Measurements from ENCODE around the gene ADGRG3. TPM values are rescaled to one million over a fixed set of nuclear protein-coding genes. Genes with fewer than 3 reads are reported as not detected.

ADGRG3 gene
- total and polyA plus RNA-seq, 4 donors, result 0.08 to 3.9 (median 0.54) TPM

DNA sequence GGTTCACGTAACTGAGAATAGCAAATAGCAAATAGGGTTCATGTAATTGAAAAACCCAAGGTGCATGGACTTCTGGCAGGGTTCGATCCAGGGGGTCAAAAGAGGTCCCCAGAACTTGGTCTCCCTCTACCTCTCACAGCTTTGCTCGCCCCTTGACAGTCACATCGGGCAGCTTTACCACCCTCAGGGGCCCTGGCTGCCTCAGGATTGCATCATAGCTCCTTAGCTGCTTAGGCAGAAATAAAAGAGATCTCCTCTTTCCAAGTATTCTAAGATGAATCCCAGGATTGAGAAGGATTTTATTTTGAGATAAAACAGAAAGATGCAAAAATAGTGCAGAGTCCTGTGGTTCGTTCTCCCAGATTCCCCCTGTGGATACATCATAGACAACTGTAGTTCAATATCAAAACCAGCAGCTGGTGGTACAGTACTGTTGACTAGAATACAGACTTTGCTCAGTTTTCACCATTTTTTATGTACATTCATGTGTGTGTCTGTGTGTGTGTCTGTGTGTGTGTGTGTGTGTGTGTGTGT is 12.8 kb downstream of the ADGRG3 start:
- DNase-seq, result no peak
- Histone ChIP-seq H3K4me3 (ENCODE audit: low read length in 2 of 2) (no peak overlapping the region), H3K27ac (ENCODE audit: low read depth in 1 of 2, low read length in 2 of 2) (no peak overlapping the region), H3K27me3 (ENCODE audit: control insufficient read depth in 1 of 2, insufficient read depth in 2 of 2, low read length in 1 of 2) (no peaks in the 10 kb centered on the region), H3K9me3 (ENCODE audit: control insufficient read depth, low read length) (no peaks in the 10 kb centered on the region), H3K36me3 (ENCODE audit: control insufficient read depth in 1 of 2, insufficient read depth in 2 of 2, low read length in 1 of 2) (no peaks in the 10 kb centered on the region), H3K4me1 (ENCODE audit: control insufficient read depth in 1 of 2, insufficient read depth in 2 of 2, low read length in 2 of 2) (no peaks in the 10 kb centered on the region)
- intact Hi-C loops (cut with DNase I), result no loop called here
- ATAC-seq (ENCODE audit: low FRiP score), result no peak
- 80 to 81% methylated on average over 5 of the region's 5 CpGs for WGBS, 2 donors

DNA sequence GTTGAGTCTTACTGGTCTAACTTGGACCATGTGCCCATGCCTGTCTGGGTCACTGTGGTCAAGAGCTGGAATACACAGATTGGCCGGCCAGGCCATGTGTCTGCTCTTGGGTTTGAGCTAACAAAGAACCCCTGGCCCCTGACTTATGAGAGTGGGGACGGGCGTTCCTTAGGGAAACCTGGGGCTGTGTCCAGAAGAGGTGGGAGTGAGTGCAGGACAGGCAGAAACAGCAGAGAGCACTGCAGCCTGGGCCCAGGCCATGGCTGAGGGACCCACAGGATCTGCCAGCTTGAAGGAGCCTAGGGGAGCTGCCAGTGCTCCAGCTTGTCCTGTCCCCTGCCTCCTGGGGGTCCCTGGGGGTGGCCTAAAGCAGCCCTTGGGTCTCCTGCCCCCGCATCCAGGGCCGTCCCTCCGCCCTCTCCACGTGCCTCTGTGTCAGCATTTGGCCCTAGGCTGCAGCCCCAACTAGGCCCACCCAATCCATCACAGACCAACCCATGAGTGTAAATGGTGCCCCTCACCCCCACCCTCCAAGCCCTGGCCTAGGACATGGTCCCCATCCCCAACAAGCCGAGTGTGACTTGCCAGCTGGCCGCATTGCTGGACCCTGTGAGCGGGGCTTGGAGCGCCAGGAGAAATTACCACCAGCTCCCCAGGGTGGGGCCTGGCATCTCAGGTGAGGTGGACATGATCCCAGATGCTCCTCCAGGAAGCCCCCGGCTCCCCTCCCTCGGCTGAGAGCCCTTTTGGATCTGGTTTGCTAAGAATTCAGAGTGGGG is 14.0 kb downstream of the ADGRG3 start:
- WGBS, 2 donors, result 94% methylated on average over 13 of the region's 13 CpGs

DNA sequence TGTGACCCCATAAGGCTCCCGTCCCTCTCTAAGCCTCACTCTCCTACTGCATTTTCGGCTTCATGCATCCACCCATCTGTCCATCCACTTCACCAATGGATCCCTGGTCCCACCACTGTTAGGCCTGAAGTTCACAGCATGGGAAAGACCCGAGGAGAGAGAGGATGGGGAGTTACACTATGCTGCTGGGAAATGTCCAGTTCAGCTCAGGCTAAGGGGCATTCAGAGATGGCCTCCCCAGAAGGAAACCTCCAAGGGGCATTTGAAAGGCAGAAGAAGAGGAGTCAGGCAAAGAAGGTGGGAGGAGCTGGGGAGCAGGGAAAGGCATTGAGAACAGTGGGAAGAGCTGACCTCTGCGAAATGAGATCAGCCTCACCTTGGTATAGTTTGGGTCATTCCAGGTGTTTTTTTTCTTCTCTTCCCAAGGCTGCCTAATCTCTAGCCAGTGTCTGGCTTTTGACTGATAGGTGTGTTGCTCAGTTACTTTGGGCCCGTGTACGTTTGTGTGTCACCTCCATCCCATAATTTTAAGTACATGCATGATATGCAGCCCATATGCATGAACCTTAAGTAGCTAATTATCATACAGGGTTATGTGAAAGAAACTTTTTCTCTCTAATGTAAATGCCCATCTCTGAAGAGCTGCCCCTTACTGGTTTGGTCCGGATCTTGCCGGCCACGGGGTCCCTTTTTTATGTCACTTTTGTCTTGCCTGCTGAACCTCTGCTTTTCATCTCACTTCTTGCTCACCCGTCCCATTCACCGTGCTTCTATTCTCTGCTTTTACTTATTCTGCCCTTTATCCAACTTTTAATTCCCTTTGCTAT is 14.9 kb downstream of the ADGRG3 start:
- Histone ChIP-seq H3K4me1 (ENCODE audit: control insufficient read depth in 1 of 2, insufficient read depth in 2 of 2, low read length in 2 of 2) (no peaks in the 10 kb centered on the region), H3K4me3 (ENCODE audit: low read length in 2 of 2) (no peak overlapping the region), H3K36me3 (ENCODE audit: control insufficient read depth in 1 of 2, insufficient read depth in 2 of 2, low read length in 1 of 2) (no peaks in the 10 kb centered on the region), H3K27me3 (ENCODE audit: control insufficient read depth in 1 of 2, insufficient read depth in 2 of 2, low read length in 1 of 2) (no peaks in the 10 kb centered on the region), H3K9me3 (ENCODE audit: control insufficient read depth, low read length) (no peaks in the 10 kb centered on the region), H3K27ac (ENCODE audit: low read depth in 1 of 2, low read length in 2 of 2) (no peak overlapping the region)
- intact Hi-C loops (cut with DNase I), result no loop called here
- 86 to 89% methylated on average over 10 to 11 of the region's 11 CpGs for WGBS, 2 donors
- DNase-seq (no peak), ATAC-seq (ENCODE audit: low FRiP score) (no peak)

More for the DNA sequence above, 14.0 kb downstream of the ADGRG3 start:
- DNase-seq (peak in 1 of 2 donors; percentile 68), ATAC-seq (ENCODE audit: low FRiP score) (no peak)
- Histone ChIP-seq H3K9me3 (ENCODE audit: control insufficient read depth, low read length) (no peaks in the 10 kb centered on the region), H3K27me3 (ENCODE audit: control insufficient read depth in 1 of 2, insufficient read depth in 2 of 2, low read length in 1 of 2) (no peaks in the 10 kb centered on the region), H3K4me1 (ENCODE audit: control insufficient read depth in 1 of 2, insufficient read depth in 2 of 2, low read length in 2 of 2) (no peaks in the 10 kb centered on the region), H3K36me3 (ENCODE audit: control insufficient read depth in 1 of 2, insufficient read depth in 2 of 2, low read length in 1 of 2) (no peaks in the 10 kb centered on the region), H3K4me3 (ENCODE audit: low read length in 2 of 2) (no peak overlapping the region), H3K27ac (ENCODE audit: low read depth in 1 of 2, low read length in 2 of 2) (no peak overlapping the region)
- intact Hi-C loops (cut with DNase I), result no loop called here

DNA sequence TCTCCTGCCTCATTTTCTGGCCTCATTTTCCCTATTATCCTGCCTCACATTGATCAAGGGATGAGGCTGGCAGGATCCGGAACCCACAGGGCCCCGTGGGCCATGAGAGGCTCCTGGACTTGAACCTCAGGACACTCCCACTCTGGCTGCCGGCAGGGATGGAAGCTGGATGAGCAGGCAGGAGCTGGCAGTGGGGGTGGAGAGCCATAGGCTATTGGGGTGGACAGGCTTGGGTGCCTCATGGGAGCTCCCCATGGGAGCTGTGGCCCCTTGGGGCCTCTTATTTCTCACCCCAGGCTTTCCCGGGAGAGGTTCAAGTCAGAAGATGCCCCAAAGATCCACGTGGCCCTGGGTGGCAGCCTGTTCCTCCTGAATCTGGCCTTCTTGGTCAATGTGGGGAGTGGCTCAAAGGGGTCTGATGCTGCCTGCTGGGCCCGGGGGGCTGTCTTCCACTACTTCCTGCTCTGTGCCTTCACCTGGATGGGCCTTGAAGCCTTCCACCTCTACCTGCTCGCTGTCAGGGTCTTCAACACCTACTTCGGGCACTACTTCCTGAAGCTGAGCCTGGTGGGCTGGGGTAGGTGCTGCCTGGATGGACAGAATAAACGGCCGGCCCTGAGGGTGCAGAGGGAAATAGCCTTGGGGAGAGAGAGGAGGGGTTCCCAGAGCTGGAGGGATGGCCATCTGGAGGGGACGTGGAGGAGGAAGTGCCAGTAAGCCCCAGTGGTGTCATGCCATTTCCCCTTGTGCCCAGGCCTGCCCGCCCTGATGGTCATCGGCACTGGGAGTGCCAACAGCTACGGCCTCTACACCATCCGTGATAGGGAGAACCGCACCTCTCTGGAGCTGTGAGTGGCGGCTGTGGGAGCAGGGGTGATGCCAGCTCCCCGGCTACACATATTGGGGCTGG is 15.8 kb downstream of the ADGRG3 start:
- no peak for ATAC-seq (ENCODE audit: low FRiP score)

DNA sequence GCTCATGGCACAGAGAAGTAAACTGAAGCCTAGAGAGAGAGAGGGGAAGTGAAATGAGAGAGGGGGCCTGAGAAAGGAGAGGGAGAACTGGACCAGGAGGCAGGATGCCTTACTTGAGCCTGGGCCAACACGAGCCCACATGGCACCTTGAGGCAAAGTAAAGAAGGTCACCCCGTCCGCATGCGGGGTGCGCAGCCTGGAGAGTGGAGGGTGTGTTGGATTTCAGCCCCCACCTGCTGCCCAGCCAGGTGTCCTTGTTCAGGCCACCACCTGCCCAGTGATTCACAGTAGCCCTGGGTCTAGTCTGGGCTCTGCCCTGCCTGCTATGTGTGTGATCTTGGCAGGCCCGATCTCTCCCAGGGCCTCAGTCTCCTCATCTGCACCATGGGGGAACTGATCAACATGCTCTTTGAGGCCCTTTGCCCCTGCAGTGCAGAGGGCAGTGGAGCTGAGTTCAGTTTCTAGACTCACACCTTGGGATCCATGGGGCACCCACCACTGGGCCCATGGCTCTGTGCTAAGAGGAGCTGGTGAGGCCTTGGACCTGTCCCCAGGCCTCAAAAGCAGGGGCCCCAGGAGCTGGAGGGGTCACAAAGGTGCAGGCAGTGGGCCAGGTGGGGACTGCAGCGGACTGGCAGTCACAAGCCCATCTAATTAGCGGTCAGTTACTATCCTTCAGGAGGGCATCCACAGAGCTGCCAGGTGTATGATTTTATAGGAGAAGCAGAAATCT is 16.7 kb downstream of the ADGRG3 start:
- H3K36me3 ChIP-seq (ENCODE audit: control insufficient read depth in 1 of 2, insufficient read depth in 2 of 2, low read length in 1 of 2), result no peaks in the 10 kb centered on the region
- H3K27ac ChIP-seq (ENCODE audit: low read depth in 1 of 2, low read length in 2 of 2), result no peak overlapping the region
- whole genome bisulfite sequencing, 2 donors, result 94 to 97% methylated on average over 8 of the region's 8 CpGs
- H3K27me3 ChIP-seq (ENCODE audit: control insufficient read depth in 1 of 2, insufficient read depth in 2 of 2, low read length in 1 of 2), result no peaks in the 10 kb centered on the region
- ATAC-seq (ENCODE audit: low FRiP score), result no peak
- intact Hi-C loops (cut with DNase I), result no loop called here
- H3K9me3 ChIP-seq (ENCODE audit: control insufficient read depth, low read length), result no peaks in the 10 kb centered on the region
- H3K4me1 ChIP-seq (ENCODE audit: control insufficient read depth in 1 of 2, insufficient read depth in 2 of 2, low read length in 2 of 2), result no peaks in the 10 kb centered on the region
- DNase-seq, result no peak
- no peak overlapping the region for H3K4me3 ChIP-seq (ENCODE audit: low read length in 2 of 2)

More for the DNA sequence above, 15.8 kb downstream of the ADGRG3 start:
- no peak overlapping the region for H3K27ac ChIP-seq (ENCODE audit: low read depth in 1 of 2, low read length in 2 of 2)
- H3K4me1 ChIP-seq (ENCODE audit: control insufficient read depth in 1 of 2, insufficient read depth in 2 of 2, low read length in 2 of 2), result no peaks in the 10 kb centered on the region
- no peak for DNase-seq
- no peaks in the 10 kb centered on the region for H3K36me3 ChIP-seq (ENCODE audit: control insufficient read depth in 1 of 2, insufficient read depth in 2 of 2, low read length in 1 of 2)
- no peaks in the 10 kb centered on the region for H3K27me3 ChIP-seq (ENCODE audit: control insufficient read depth in 1 of 2, insufficient read depth in 2 of 2, low read length in 1 of 2)
- intact Hi-C loops (cut with DNase I), result no loop called here
- no peak overlapping the region for H3K4me3 ChIP-seq (ENCODE audit: low read length in 2 of 2)
- 90 to 91% methylated on average over 18 of the region's 18 CpGs for WGBS, 2 donors
- no peaks in the 10 kb centered on the region for H3K9me3 ChIP-seq (ENCODE audit: control insufficient read depth, low read length)

DNA sequence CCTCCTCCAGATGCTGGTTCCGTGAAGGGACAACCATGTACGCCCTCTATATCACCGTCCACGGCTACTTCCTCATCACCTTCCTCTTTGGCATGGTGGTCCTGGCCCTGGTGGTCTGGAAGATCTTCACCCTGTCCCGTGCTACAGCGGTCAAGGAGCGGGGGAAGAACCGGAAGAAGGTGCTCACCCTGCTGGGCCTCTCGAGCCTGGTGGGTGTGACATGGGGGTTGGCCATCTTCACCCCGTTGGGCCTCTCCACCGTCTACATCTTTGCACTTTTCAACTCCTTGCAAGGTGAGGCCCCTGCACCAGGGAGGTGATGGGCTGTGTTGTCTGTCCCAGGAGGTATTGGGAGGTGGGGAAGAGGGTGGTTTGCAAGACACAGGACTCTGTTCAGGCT is 17.5 kb downstream of the ADGRG3 start:
- no peaks in the 10 kb centered on the region for H3K27me3 ChIP-seq (ENCODE audit: control insufficient read depth in 1 of 2, insufficient read depth in 2 of 2, low read length in 1 of 2)
- DNase-seq (no peak), ATAC-seq (ENCODE audit: low FRiP score) (no peak)
- no peaks in the 10 kb centered on the region for H3K4me1 ChIP-seq (ENCODE audit: control insufficient read depth in 1 of 2, insufficient read depth in 2 of 2, low read length in 2 of 2)
- H3K4me3 ChIP-seq (ENCODE audit: low read length in 2 of 2), result no peak overlapping the region
- no peak overlapping the region for H3K27ac ChIP-seq (ENCODE audit: low read depth in 1 of 2, low read length in 2 of 2)
- intact Hi-C loops (cut with DNase I), result no loop called here
- H3K36me3 ChIP-seq (ENCODE audit: control insufficient read depth in 1 of 2, insufficient read depth in 2 of 2, low read length in 1 of 2), result no peaks in the 10 kb centered on the region
- 88 to 90% methylated on average over 11 of the region's 11 CpGs for WGBS, 2 donors
- no peaks in the 10 kb centered on the region for H3K9me3 ChIP-seq (ENCODE audit: control insufficient read depth, low read length)

DNA sequence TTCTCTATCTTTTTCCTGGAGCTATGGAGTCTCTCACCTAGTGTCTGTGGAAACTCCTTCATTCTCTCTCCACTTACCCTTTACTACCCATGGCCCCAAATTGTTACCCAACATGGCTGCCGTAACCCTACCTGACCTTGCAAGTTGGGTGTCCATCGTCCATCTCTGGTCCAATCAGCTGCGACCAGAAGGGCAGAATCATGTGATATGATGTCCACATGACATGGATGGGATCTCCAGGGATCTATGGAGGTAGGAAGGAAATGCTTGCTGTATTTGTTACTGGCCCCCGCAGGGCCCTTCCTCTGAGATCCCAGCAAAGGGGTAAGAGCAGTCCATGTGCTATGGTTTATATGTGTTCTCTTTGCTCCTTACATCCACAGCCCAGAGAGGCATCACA is 18.5 kb downstream of the ADGRG3 start:
- peak in 1 of 2 donors; percentile 6 for DNase-seq
- Histone ChIP-seq H3K27ac (ENCODE audit: low read depth in 1 of 2, low read length in 2 of 2) (no peak overlapping the region), H3K27me3 (ENCODE audit: control insufficient read depth in 1 of 2, insufficient read depth in 2 of 2, low read length in 1 of 2) (no peaks in the 10 kb centered on the region), H3K36me3 (ENCODE audit: control insufficient read depth in 1 of 2, insufficient read depth in 2 of 2, low read length in 1 of 2) (no peaks in the 10 kb centered on the region), H3K4me3 (ENCODE audit: low read length in 2 of 2) (no peak overlapping the region), H3K4me1 (ENCODE audit: control insufficient read depth in 1 of 2, insufficient read depth in 2 of 2, low read length in 2 of 2) (no peaks in the 10 kb centered on the region), H3K9me3 (ENCODE audit: control insufficient read depth, low read length) (no peaks in the 10 kb centered on the region)
- WGBS, 2 donors, result 61 to 86% methylated on average over 4 of the region's 4 CpGs
- intact Hi-C loops (cut with DNase I), result no loop called here
- ATAC-seq (ENCODE audit: low FRiP score), result no peak

All from aorta (tissue), 5 donors.